SK-N-SH (cell line): ENCODE measurements around the gene TRAPPC12.

ENCODE experiments used
- MAX ChIP-seq: IDR thresholded peaks from 2 replicates; pipeline ENCODE4 v1.4.0; 2012; ENCODE audit warnings: low read depth
- POLR2AphosphoS5 ChIP-seq: IDR thresholded peaks from 2 replicates; pipeline ENCODE4 v1.6.1; 2012; ENCODE audit warnings: low read depth, low read length
- TF ChIP-seq, protein P1 (sequence below): IDR thresholded peaks from 2 replicates; pipeline ENCODE4 v1.4.0; 2012; ENCODE audit warnings: low read depth, borderline replicate concordance

DNA sequence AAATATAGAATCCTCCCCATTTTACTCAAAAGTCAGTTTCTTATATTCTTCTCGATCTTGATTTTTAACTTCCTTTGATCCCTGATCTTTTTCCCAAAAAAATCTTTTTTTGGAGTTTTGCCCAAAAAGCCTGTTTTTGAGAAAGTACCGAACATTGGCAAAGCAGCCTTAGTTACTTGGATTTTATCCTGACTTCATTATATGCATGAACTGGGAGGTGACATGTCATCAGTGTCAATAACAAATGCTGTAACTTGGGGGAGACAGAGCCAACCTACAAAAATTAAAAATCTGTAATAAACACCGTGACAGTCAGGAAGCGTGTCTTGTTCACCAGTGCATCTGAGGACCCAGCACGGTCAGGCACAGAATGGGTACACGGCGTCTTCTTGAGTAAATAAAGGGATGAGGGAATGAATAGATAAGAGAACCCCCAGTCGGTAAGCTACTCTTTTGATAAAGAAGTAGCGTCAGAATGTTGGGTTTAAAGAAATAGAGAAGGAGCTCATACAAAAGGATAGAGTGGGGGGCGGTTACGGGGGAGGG lies 24.9 kb downstream of the TRAPPC12 start:
- TF ChIP-seq POLR2AphosphoS5 (no peak), MAX (no peak)
- TF ChIP-seq, protein P1, sequence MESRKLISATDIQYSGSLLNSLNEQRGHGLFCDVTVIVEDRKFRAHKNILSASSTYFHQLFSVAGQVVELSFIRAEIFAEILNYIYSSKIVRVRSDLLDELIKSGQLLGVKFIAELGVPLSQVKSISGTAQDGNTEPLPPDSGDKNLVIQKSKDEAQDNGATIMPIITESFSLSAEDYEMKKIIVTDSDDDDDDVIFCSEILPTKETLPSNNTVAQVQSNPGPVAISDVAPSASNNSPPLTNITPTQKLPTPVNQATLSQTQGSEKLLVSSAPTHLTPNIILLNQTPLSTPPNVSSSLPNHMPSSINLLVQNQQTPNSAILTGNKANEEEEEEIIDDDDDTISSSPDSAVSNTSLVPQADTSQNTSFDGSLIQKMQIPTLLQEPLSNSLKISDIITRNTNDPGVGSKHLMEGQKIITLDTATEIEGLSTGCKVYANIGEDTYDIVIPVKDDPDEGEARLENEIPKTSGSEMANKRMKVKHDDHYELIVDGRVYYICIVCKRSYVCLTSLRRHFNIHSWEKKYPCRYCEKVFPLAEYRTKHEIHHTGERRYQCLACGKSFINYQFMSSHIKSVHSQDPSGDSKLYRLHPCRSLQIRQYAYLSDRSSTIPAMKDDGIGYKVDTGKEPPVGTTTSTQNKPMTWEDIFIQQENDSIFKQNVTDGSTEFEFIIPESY: no peak
